ENCODE data around the gene BRSK1.
A peak's percentile ranks its signal among the peaks of the same experiment; 100 is the strongest.

BRSK1 gene

DNA sequence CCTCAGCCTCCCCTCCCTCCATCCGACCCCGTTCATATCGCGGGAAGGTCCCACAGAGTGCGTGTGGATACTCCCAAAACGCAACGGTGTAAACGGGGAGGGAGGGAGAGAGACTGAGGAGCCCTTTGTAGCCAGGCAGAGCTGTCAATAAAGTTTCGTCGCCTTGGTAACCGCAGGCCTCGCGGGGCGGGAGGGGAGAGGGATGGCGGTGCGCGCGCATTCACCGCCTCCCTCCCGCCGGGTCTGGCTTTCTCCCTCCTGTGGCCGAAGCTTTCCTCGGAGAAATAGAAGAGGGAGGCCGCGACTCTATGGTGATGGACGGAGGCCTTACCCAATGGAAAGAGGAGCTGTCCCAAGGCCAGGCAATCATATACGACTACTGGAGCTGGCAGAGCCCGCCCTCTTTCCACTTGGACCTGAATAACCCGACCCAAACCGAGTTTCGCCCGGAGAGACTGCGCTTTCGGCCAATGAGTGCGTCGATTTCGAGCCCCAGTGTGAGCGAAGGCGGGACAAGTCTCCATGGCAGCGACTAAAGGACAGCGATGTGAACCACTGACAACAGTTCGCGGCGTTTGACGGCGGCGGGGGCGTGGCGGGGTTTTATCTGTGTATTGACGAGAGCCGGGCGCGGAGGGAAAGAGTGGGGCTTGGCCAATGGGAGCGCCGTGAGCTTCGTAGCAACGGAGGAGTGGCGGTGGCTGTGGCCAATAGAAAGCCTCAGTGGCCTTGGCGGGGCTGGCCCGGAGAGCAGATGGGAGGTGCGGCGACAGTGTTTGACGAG lies 55.5 kb downstream of the BRSK1 start, which contains the start of gene KMT5C:
TSS of gene KMT5C (plus strand) at position 772 of the 784 bp plus-strand sequence. CDS start 2,061 bp downstream, outside the sequence.
- peak within 1 kb of the TSS; percentile 75 for H3K4me3 ChIP-seq
- peak within 1 kb of the TSS; percentile 91 to 93 for H3K27ac ChIP-seq
- TF ChIP-seq, protein P1, sequence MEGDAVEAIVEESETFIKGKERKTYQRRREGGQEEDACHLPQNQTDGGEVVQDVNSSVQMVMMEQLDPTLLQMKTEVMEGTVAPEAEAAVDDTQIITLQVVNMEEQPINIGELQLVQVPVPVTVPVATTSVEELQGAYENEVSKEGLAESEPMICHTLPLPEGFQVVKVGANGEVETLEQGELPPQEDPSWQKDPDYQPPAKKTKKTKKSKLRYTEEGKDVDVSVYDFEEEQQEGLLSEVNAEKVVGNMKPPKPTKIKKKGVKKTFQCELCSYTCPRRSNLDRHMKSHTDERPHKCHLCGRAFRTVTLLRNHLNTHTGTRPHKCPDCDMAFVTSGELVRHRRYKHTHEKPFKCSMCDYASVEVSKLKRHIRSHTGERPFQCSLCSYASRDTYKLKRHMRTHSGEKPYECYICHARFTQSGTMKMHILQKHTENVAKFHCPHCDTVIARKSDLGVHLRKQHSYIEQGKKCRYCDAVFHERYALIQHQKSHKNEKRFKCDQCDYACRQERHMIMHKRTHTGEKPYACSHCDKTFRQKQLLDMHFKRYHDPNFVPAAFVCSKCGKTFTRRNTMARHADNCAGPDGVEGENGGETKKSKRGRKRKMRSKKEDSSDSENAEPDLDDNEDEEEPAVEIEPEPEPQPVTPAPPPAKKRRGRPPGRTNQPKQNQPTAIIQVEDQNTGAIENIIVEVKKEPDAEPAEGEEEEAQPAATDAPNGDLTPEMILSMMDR (IDR thresholded peaks at IDR 0.05), result peak; percentile 17
- DNase-seq (ENCODE audit: low spot score), result peak; percentile 100

DNA sequence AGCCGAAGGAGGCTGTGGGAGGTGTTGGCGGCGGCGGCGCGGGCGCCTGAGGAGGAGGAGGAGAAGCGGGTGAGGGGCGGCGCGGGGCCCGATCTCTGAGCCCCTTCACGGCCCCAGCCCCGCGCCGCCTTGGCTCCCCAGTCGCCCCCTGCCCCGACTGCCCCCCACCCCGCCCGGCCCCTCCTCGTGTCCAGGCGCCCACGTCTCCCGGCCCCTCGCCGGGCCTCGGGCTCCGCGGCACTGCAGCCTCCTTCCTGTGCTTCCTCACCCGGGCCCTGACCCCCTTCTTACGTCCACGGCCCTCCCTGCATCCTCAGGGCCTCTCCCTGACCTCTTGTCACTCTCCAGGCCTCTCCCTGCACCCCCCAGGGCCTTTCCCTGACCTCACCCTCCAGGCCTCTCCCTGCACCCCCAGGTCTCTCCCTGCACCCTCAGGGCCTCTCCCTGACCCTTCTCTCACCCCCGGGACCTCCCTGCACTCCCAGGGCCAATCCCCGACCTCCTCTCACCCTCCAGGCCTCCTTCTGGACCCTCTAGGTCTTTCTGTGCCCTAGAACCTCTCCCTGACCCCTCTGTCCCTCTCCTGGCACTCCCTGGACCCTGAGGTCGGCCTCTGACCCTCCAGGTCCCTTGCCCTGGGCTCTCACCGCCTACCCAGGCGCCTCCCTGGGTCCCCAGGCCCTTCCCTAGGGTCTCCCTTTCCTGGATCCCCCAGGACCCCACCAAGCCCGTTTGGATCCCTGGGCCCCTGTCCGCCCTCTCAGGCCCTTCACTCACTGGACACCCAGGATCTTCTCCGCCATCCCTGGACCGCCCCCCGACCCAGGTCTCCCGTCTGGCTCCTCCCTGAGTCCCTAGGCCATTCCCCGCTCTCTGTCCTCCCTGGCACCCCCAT lies 56.3 kb downstream of the BRSK1 start:
- peak overlapping the region; percentile 82 to 93 for H3K27ac ChIP-seq
- no peak for DNase-seq (ENCODE audit: low spot score)
- peak overlapping the region; percentile 75 for H3K4me3 ChIP-seq
- TF ChIP-seq, protein P1 (IDR thresholded peaks at IDR 0.05), result no peak

DNA sequence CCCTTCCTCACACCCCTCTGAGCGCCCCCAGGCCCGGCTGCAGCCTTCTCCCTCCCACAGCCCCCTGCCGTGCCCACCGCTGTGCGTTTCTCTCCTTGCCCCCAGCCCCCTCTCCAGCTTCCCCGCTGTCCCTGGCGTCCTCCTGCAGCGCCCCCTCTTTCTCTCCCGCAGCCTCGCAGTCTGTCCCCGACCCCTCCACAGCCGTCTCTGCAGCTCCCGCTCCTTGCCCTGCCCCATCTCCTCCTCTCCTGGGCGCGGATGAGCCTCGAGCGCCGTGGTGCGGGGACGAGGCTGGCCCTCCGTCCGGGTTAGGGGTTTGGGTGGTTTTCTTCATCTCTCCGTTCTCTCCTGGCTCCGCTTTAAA lies 57.0 kb downstream of the BRSK1 start:
- peak overlapping the region; percentile 47 to 93 for H3K27ac ChIP-seq
- H3K4me3 ChIP-seq, result peak overlapping the region; percentile 75
- TF ChIP-seq, protein P1 (IDR thresholded peaks at IDR 0.05), result no peak
- DNase-seq (ENCODE audit: low spot score), result no peak

DNA sequence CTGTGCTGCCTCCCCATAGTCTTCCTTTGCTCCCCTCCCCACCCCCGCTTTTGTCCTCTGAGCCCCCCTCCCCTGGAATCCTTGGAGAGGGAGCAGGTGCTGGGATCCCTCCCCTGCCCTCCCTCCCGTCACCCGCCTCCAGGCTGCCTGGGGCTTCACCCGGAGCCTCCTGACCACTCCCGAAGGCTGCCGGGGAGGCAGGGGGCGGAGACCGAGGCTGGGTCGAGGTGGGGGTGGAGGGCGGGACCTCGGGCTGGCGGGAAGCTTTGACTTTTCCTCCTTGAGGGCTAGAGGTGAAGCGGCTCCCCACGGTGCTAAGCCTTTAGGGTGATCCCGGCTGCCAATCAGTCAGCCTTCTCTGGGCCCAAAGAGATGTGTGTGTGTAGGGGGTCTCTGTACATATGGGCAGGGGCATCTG lies 57.4 kb downstream of the BRSK1 start:
- peak overlapping the region; percentile 47 to 93 for H3K27ac ChIP-seq
- no peak for DNase-seq (ENCODE audit: low spot score)
- TF ChIP-seq, protein P1 (IDR thresholded peaks at IDR 0.05), result no peak
- H3K4me3 ChIP-seq, result peak overlapping the region; percentile 75

DNA sequence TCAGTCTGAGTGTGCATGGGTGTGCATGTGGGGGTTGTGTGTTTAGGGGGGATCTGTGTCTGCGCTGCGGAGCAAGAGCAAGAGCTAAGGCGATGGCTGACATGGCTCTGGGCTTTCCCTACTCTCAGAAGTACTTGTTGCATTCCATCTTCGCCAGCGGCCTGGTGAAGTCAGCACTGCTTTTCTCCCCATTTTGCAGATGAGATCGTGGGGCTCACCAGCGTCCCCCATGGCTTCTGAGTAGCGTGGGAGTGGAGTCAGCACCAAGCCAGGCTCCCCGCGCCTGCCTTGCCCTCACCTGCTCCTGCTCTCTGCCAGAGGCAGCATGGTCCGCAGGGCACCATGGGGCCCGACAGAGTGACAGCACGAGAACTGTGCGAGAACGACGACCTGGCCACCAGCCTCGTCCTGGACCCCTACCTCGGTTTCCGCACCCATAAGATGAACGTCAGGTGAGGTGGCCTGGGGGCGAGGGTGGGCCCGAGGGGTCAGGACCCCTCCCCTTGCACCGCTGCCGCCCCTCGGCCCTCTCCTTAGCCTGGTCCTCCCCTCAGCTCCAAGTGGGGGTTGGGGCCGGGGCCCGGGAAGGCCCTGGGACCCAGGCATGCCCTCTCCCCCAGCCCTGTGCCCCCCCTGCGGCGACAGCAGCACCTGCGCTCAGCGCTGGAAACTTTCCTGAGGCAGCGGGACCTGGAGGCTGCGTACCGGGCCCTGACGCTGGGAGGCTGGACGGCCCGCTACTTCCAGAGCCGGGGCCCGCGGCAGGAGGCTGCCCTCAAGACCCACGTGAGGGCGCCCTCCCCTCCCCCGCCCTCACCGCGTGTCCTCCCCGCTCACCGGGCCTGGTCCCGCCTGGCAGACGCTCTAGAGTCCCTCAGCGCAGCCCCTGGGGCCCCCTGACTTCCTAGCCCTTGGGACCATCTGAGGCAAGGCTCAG lies 58.1 kb downstream of the BRSK1 start:
- H3K27ac ChIP-seq, result no peak overlapping the region
- peak overlapping the region; percentile 75 for H3K4me3 ChIP-seq
- no peak for DNase-seq (ENCODE audit: low spot score)
- TF ChIP-seq, protein P1 (IDR thresholded peaks at IDR 0.05), result no peak

DNA sequence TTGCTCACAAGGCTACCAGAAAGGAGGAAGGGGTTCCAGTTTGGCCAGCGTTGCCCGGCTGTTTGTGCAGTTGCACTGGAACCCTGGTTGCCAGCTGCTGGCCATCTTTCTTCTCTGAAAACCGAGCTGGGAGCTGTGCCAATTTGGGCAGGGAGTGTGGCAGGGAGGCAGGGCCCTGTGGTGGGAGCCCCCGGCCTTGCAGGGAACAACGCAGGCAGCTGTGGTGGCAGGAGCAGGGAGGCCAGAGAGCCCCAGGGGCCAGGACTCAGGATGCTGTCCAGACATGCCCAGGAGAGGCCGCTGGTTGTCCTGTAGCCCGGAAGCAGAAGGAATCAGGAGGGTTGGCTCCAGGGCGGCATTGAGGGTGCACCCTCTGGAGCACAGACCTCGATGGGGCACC lies 60.6 kb downstream of the BRSK1 start:
- H3K27ac ChIP-seq, result no peak overlapping the region
- DNase-seq (ENCODE audit: low spot score), result no peak

More for the DNA sequence above, 60.6 kb downstream of the BRSK1 start:
- H3K4me3 ChIP-seq, result no peak overlapping the region
- TF ChIP-seq, protein P1 (IDR thresholded peaks at IDR 0.05), result no peak
